ENCODE results near the gene SPEF1. TPM values are rescaled to one million over a fixed set of nuclear protein-coding genes. Genes with fewer than 3 reads are reported as not detected.

The SPEF1 gene
- total RNA-seq, 1 experiment from 2014 or later: not detected

DNA sequence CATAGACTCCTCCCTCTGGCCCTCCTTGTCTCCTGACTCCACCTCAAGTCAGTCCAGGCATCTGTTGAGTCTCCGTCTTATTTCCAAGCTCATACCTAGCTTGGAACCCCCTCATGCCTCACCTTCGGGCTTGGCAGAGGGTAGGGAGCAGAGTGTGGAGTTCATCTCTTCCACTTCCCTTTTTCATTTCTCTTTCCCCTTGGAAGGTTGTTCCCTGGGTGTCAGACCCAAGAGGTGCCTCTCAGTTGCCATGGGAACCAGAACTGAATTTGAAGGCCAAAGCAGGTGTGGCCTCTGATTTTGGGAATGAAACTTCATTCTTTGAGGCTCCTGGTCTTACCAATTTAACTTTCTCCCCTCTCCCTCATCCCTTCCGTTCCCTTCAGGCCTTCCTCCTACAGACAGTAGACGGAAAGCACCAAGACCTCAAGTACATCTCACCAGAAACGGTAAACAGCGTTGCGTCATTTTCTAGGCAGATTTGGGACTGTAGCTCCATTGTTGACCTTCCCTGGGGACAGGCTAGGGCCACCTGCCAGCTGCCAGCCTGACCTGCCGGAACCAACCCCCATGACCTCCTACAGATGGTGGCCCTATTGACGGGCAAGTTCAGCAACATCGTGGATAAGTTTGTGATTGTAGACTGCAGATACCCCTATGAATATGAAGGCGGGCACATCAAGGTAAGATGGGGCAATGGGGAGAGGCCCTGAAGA is 21.4 kb upstream of the SPEF1 start:
- Histone ChIP-seq H3K4me1 (ENCODE audit: low read length) (peaks cover 26% of the 10 kb centered on the region), H3K27ac (ENCODE audit: low read length) (no peak overlapping the region)

DNA sequence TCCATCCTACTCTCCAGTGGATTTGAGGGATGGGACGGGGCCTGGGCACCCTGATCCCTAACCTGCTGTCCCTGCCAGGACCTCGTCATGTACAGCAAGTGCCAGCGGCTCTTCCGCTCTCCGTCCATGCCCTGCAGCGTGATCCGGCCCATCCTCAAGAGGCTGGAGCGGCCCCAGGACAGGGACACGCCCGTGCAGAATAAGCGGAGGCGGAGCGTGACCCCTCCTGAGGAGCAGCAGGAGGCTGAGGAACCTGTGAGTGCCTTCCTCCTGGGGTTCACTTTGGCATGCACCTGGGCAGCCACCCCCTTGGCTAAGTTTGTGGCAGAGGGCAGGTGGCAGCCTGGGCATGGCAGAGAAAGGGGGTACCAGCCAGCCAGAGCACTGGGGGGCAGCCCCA is 20.6 kb upstream of the SPEF1 start:
- Histone ChIP-seq H2AFZ (ENCODE audit: low read length) (no peak overlapping the region), H4K20me1 (ENCODE audit: insufficient read depth, low read depth, low read length) (no peaks in the 10 kb centered on the region), H3K36me3 (ENCODE audit: insufficient read depth, low read length) (peaks cover 4% of the 10 kb centered on the region; the same call in 1 of the 2 replicates), H3K4me3 (ENCODE audit: low read length) (no peak overlapping the region), H3K79me2 (ENCODE audit: low read length) (peaks cover 8% of the 10 kb centered on the region), H3K4me1 (ENCODE audit: low read length) (peaks cover 34% of the 10 kb centered on the region), H3K9me3 (ENCODE audit: low read length) (no peaks in the 10 kb centered on the region), H3K9me2 (replicated peaks; ENCODE audit: insufficient read depth, low read length) (no peaks in the 10 kb centered on the region), H3K27me3 (ENCODE audit: low read length) (no peaks in the 10 kb centered on the region), H3K9ac (ENCODE audit: low read length) (no peak overlapping the region), H3K4me2 (ENCODE audit: low read depth, low read length, poor library complexity, severe bottlenecking) (no peak overlapping the region), H3K27ac (ENCODE audit: low read length) (no peak overlapping the region)
- no peak for DNase-seq

More for the DNA sequence above, 21.4 kb upstream of the SPEF1 start:
- DNase-seq: no peak
- Histone ChIP-seq H4K20me1 (ENCODE audit: insufficient read depth, low read depth, low read length) (no peaks in the 10 kb centered on the region), H2AFZ (ENCODE audit: low read length) (no peak overlapping the region), H3K4me2 (ENCODE audit: low read depth, low read length, poor library complexity, severe bottlenecking) (no peak overlapping the region), H3K36me3 (ENCODE audit: insufficient read depth, low read length) (peaks cover 4% of the 10 kb centered on the region; the same call in 1 of the 2 replicates), H3K9ac (ENCODE audit: low read length) (no peak overlapping the region), H3K79me2 (ENCODE audit: low read length) (0 out of 2 replicates have a peak, but pooled peaks cover under 1% of the 10 kb centered on the region), H3K27me3 (ENCODE audit: low read length) (no peaks in the 10 kb centered on the region), H3K9me2 (replicated peaks; ENCODE audit: insufficient read depth, low read length) (no peaks in the 10 kb centered on the region), H3K9me3 (ENCODE audit: low read length) (no peaks in the 10 kb centered on the region), H3K4me3 (ENCODE audit: low read length) (no peak overlapping the region)

DNA sequence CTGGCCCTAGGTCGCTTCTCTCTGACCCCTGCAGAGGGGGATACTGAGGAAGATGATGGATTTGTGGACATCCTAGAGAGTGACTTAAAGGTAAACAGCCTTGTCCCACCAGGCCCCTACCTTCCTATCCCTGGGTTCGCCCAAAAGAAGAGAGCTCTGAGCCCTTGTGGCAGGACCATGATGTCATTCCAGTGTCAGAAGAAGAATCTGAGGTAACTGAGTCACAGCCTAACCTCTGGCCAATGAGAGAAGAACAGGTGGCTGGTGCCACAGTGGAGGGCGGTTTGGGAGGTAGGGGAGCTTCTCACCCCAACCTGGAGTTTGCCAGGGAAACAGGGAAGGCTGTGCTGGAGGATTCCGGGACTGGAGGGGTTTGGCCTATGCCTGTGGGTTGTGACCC is 20.1 kb upstream of the SPEF1 start:
- no peak for DNase-seq
- H3K27ac ChIP-seq (ENCODE audit: low read length): no peak overlapping the region

GRCh38 chr20:3800878-3801260 is 19.6 kb upstream of the SPEF1 start:
- Histone ChIP-seq H3K4me2 (ENCODE audit: low read depth, low read length, poor library complexity, severe bottlenecking) (no peak overlapping the region), H3K9me3 (ENCODE audit: low read length) (no peaks in the 10 kb centered on the region), H2AFZ (ENCODE audit: low read length) (no peak overlapping the region), H3K27ac (ENCODE audit: low read length) (no peak overlapping the region), H3K36me3 (ENCODE audit: insufficient read depth, low read length) (peaks cover 4% of the 10 kb centered on the region; the same call in 1 of the 2 replicates), H3K4me3 (ENCODE audit: low read length) (no peak overlapping the region), H4K20me1 (ENCODE audit: insufficient read depth, low read depth, low read length) (no peaks in the 10 kb centered on the region), H3K79me2 (ENCODE audit: low read length) (peaks cover 13% of the 10 kb centered on the region), H3K27me3 (ENCODE audit: low read length) (no peaks in the 10 kb centered on the region), H3K4me1 (ENCODE audit: low read length) (peaks cover 37% of the 10 kb centered on the region), H3K9ac (ENCODE audit: low read length) (no peak overlapping the region), H3K9me2 (replicated peaks; ENCODE audit: insufficient read depth, low read length) (no peaks in the 10 kb centered on the region)
- no peak for DNase-seq

More for the DNA sequence above, 20.1 kb upstream of the SPEF1 start:
- Histone ChIP-seq H3K9ac (ENCODE audit: low read length) (no peak overlapping the region), H3K4me2 (ENCODE audit: low read depth, low read length, poor library complexity, severe bottlenecking) (no peak overlapping the region), H3K9me3 (ENCODE audit: low read length) (no peaks in the 10 kb centered on the region), H2AFZ (ENCODE audit: low read length) (no peak overlapping the region), H3K36me3 (ENCODE audit: insufficient read depth, low read length) (peaks cover 4% of the 10 kb centered on the region; the same call in 1 of the 2 replicates), H3K4me1 (ENCODE audit: low read length) (peaks cover 36% of the 10 kb centered on the region), H3K79me2 (ENCODE audit: low read length) (peaks cover 13% of the 10 kb centered on the region), H4K20me1 (ENCODE audit: insufficient read depth, low read depth, low read length) (no peaks in the 10 kb centered on the region), H3K9me2 (replicated peaks; ENCODE audit: insufficient read depth, low read length) (no peaks in the 10 kb centered on the region), H3K4me3 (ENCODE audit: low read length) (no peak overlapping the region), H3K27me3 (ENCODE audit: low read length) (no peaks in the 10 kb centered on the region)

DNA sequence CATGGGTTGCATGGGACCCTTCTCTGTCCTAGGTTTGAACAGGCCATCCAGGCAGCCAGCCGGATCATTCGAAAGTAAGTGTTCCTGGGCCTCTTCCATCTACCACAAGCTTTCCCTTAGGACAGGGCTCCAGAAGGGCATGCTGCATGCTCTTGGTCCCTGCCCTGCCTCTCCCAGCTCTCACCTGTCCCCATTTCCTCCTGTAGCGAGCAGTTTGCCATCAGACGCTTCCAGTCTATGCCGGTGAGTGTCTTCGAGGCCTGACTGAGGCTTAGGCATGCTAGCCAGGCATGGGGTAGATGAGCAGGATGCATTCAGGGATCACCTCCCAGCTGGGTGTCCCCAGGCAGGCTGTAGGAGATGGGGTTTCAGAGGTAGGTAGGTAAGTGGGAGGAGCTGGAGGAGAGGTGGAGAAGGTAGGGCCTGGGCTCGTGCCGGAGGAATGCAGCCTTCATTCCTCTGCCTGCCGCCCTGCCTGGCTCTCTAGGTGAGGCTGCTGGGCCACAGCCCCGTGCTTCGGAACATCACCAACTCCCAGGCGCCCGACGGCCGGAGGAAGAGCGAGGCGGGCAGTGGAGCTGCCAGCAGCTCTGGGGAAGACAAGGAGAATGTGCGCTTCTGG is 19.1 kb upstream of the SPEF1 start:
- Histone ChIP-seq H2AFZ (ENCODE audit: low read length) (no peak overlapping the region), H3K4me1 (ENCODE audit: low read length) (peaks cover 42% of the 10 kb centered on the region), H3K4me3 (ENCODE audit: low read length) (peak overlapping the region; percentile 24; the same call in 1 of the 2 replicates), H3K9ac (ENCODE audit: low read length) (peak overlapping the region; percentile 24; the same call in 1 of the 2 replicates), H3K9me3 (ENCODE audit: low read length) (no peaks in the 10 kb centered on the region), H3K36me3 (ENCODE audit: insufficient read depth, low read length) (peaks cover 4% of the 10 kb centered on the region; the same call in 1 of the 2 replicates), H3K27me3 (ENCODE audit: low read length) (no peaks in the 10 kb centered on the region), H3K27ac (ENCODE audit: low read length) (no peak overlapping the region), H4K20me1 (ENCODE audit: insufficient read depth, low read depth, low read length) (no peaks in the 10 kb centered on the region), H3K9me2 (replicated peaks; ENCODE audit: insufficient read depth, low read length) (no peaks in the 10 kb centered on the region), H3K79me2 (ENCODE audit: low read length) (peaks cover 13% of the 10 kb centered on the region), H3K4me2 (ENCODE audit: low read depth, low read length, poor library complexity, severe bottlenecking) (peak overlapping the region; percentile 45)
- DNase-seq: no peak

- peak overlapping the region; percentile 22; the same call in 1 of the 2 replicates for H3K9ac ChIP-seq (ENCODE audit: low read length)
These were observed 17.6 kb upstream of the SPEF1 start for GRCh38 chr20:3798908-3799248.

GRCh38 chr20:3798373-3798768 is 17.1 kb upstream of the SPEF1 start:
- H3K36me3 ChIP-seq (ENCODE audit: insufficient read depth, low read length): peaks cover 4% of the 10 kb centered on the region; the same call in 1 of the 2 replicates
- no peaks in the 10 kb centered on the region for H3K27me3 ChIP-seq (ENCODE audit: low read length)
- peaks cover 44% of the 10 kb centered on the region for H3K4me1 ChIP-seq (ENCODE audit: low read length)
- DNase-seq: no peak
- no peak overlapping the region for H3K9ac ChIP-seq (ENCODE audit: low read length)
- H3K27ac ChIP-seq (ENCODE audit: low read length): no peak overlapping the region
- H3K9me2 ChIP-seq (replicated peaks; ENCODE audit: insufficient read depth, low read length): no peaks in the 10 kb centered on the region
- H4K20me1 ChIP-seq (ENCODE audit: insufficient read depth, low read depth, low read length): no peaks in the 10 kb centered on the region
- H2AFZ ChIP-seq (ENCODE audit: low read length): no peak overlapping the region
- no peak overlapping the region for H3K4me3 ChIP-seq (ENCODE audit: low read length)
- H3K4me2 ChIP-seq (ENCODE audit: low read depth, low read length, poor library complexity, severe bottlenecking): peak overlapping the region; percentile 89
- no peaks in the 10 kb centered on the region for H3K9me3 ChIP-seq (ENCODE audit: low read length)
- peaks cover 13% of the 10 kb centered on the region for H3K79me2 ChIP-seq (ENCODE audit: low read length)

More at GRCh38 chr20:3798908-3799248, 17.6 kb upstream of the SPEF1 start:
- Histone ChIP-seq H4K20me1 (ENCODE audit: insufficient read depth, low read depth, low read length) (no peaks in the 10 kb centered on the region), H3K36me3 (ENCODE audit: insufficient read depth, low read length) (peaks cover 4% of the 10 kb centered on the region; the same call in 1 of the 2 replicates), H3K4me3 (ENCODE audit: low read length) (no peak overlapping the region), H3K27ac (ENCODE audit: low read length) (no peak overlapping the region), H3K4me1 (ENCODE audit: low read length) (peaks cover 44% of the 10 kb centered on the region), H2AFZ (ENCODE audit: low read length) (no peak overlapping the region), H3K9me2 (replicated peaks; ENCODE audit: insufficient read depth, low read length) (no peaks in the 10 kb centered on the region), H3K79me2 (ENCODE audit: low read length) (peaks cover 13% of the 10 kb centered on the region), H3K27me3 (ENCODE audit: low read length) (no peaks in the 10 kb centered on the region), H3K9me3 (ENCODE audit: low read length) (no peaks in the 10 kb centered on the region), H3K4me2 (ENCODE audit: low read depth, low read length, poor library complexity, severe bottlenecking) (no peak overlapping the region)
- DNase-seq: peak; percentile 29

GRCh38 chr20:3797592-3798372 is 16.5 kb upstream of the SPEF1 start:
- Histone ChIP-seq H3K4me3 (ENCODE audit: low read length) (peak overlapping the region; percentile 72; the same call in 1 of the 2 replicates), H3K4me1 (ENCODE audit: low read length) (peaks cover 44% of the 10 kb centered on the region), H3K9me2 (replicated peaks; ENCODE audit: insufficient read depth, low read length) (no peaks in the 10 kb centered on the region), H2AFZ (ENCODE audit: low read length) (no peak overlapping the region), H3K9ac (ENCODE audit: low read length) (peak overlapping the region; percentile 16; the same call in 1 of the 2 replicates), H4K20me1 (ENCODE audit: insufficient read depth, low read depth, low read length) (no peaks in the 10 kb centered on the region), H3K9me3 (ENCODE audit: low read length) (no peaks in the 10 kb centered on the region), H3K27ac (ENCODE audit: low read length) (no peak overlapping the region), H3K27me3 (ENCODE audit: low read length) (no peaks in the 10 kb centered on the region), H3K36me3 (ENCODE audit: insufficient read depth, low read length) (peaks cover 4% of the 10 kb centered on the region; the same call in 1 of the 2 replicates), H3K79me2 (ENCODE audit: low read length) (peaks cover 13% of the 10 kb centered on the region), H3K4me2 (ENCODE audit: low read depth, low read length, poor library complexity, severe bottlenecking) (peak overlapping the region; percentile 89)
- no peak for DNase-seq
